SK-N-SH treated with all-trans-retinoic acid at 6 μM for 48 hours (cell line): ENCODE measurements around the gene GRM4.

Experiments
- ATAC-seq: fragments of 200-7000 bp; cut with Tn5 transposase; 3 replicates; pipeline ENCODE4 v1.9.1; 2020; ENCODE audit warnings: mild to moderate bottlenecking, moderate library complexity
- ARNTL ChIP-seq: fragments of 450-650 bp; formaldehyde crosslinking; IDR thresholded peaks from 2 replicates; pipeline ENCODE4 v1.5.0; 2020; ENCODE audit warnings: low read depth, mild to moderate bottlenecking, moderate library complexity, borderline replicate concordance
- BACH2 ChIP-seq: fragments of 250-450 bp; sonication (Bioruptor Pico); IDR thresholded peaks from 2 replicates; pipeline ENCODE4 v1.9.0; 2021; ENCODE audit warnings: mild to moderate bottlenecking, borderline replicate concordance
- CREB5 ChIP-seq: fragments of 250-450 bp; sonication (Bioruptor Pico); IDR thresholded peaks from 2 replicates; pipeline ENCODE4 v1.5.1; 2020; ENCODE audit warnings: low read depth, mild to moderate bottlenecking, moderate library complexity
- CSDC2 ChIP-seq: fragments of 250-450 bp; sonication (Bioruptor Pico); IDR thresholded peaks from 2 replicates; pipeline ENCODE4 v1.5.0; 2020; ENCODE audit warnings: mild to moderate bottlenecking, moderate library complexity
- CSRNP3 ChIP-seq: fragments of 250-450 bp; sonication (Bioruptor Pico); IDR thresholded peaks from 2 replicates; pipeline ENCODE4 v1.5.1; 2021; ENCODE audit warnings: mild to moderate bottlenecking, moderate library complexity
- ESRRG ChIP-seq: fragments of 250-450 bp; sonication (Bioruptor Pico); IDR thresholded peaks from 2 replicates; pipeline ENCODE4 v1.6.1; 2021; ENCODE audit warnings: mild to moderate bottlenecking
- ISL1 ChIP-seq: fragments of 250-450 bp; sonication (Bioruptor Pico); IDR thresholded peaks from 2 replicates; pipeline ENCODE4 v2.1.2; 2022; ENCODE audit warnings: mild to moderate bottlenecking, moderate library complexity
- OSR1 ChIP-seq: fragments of 250-450 bp; sonication (Bioruptor Pico); IDR thresholded peaks from 2 replicates; pipeline ENCODE4 v1.8.0; 2022; ENCODE audit warnings: moderate library complexity, mild to moderate bottlenecking, inconsistent platforms
- PPARA ChIP-seq: fragments of 250-450 bp; sonication (Bioruptor Pico); IDR thresholded peaks from 2 replicates; pipeline ENCODE4 v1.5.0; 2020; ENCODE audit warnings: mild to moderate bottlenecking, borderline replicate concordance
- SNAI2 ChIP-seq: fragments of 250-450 bp; sonication (Bioruptor Pico); IDR thresholded peaks from 2 replicates; pipeline ENCODE4 v1.5.0; 2020; ENCODE audit warnings: mild to moderate bottlenecking, moderate library complexity
- TCF4 ChIP-seq: fragments of 250-450 bp; sonication (Bioruptor Pico); IDR thresholded peaks from 2 replicates; pipeline ENCODE4 v1.8.0; 2021; ENCODE audit warnings: mild to moderate bottlenecking, moderate library complexity, borderline replicate concordance
- TOX ChIP-seq: fragments of 250-450 bp; sonication (Bioruptor Pico); IDR thresholded peaks from 2 replicates; pipeline ENCODE4 v1.8.0; 2021; ENCODE audit warnings: mild to moderate bottlenecking, moderate library complexity, borderline replicate concordance
- TSHZ2 ChIP-seq: fragments of 250-450 bp; sonication (Bioruptor Pico); IDR thresholded peaks from 2 replicates; pipeline ENCODE4 v1.5.0; 2020; ENCODE audit warnings: mild to moderate bottlenecking, moderate library complexity
- ZC3H10 ChIP-seq: fragments of 250-450 bp; sonication (Bioruptor Pico); IDR thresholded peaks from 2 replicates; pipeline ENCODE4 v1.5.1; 2021; ENCODE audit warnings: mild to moderate bottlenecking, moderate library complexity
- ZFP3 ChIP-seq: fragments of 250-450 bp; sonication (Bioruptor Pico); IDR thresholded peaks from 2 replicates; pipeline ENCODE4 v1.5.0; 2020; ENCODE audit warnings: mild to moderate bottlenecking, moderate library complexity
- ZFP30 ChIP-seq: fragments of 450-650 bp; formaldehyde crosslinking; IDR thresholded peaks from 2 replicates; pipeline ENCODE4 v1.5.0; 2022; ENCODE audit warnings: mild to moderate bottlenecking, moderate library complexity
- ZNF565 ChIP-seq: fragments of 450-650 bp; formaldehyde crosslinking; conservative IDR thresholded peaks from 2 replicates; pipeline ENCODE4 v1.5.0; 2020; ENCODE audit warnings: low read depth, mild to moderate bottlenecking, moderate library complexity
- ZNF70 ChIP-seq: fragments of 450-650 bp; formaldehyde crosslinking; IDR thresholded peaks from 2 replicates; pipeline ENCODE4 v1.5.0; 2020; ENCODE audit warnings: mild to moderate bottlenecking, moderate library complexity
- ZNF8 ChIP-seq: fragments of 450-650 bp; formaldehyde crosslinking; IDR thresholded peaks from 2 replicates; pipeline ENCODE4 v1.5.0; 2020; ENCODE audit warnings: mild to moderate bottlenecking, moderate library complexity

The GRM4 gene

GRCh38 chr6:34001706-34002621 lies 143.9 kb downstream of the GRM4 start:
- ATAC-seq = no peak
- TF ChIP-seq ARNTL (CRISPR knock-in tag) = no peak
- TF ChIP-seq ZNF8 (CRISPR knock-in tag) = no peak
- no peak for TF ChIP-seq TCF4 (CRISPR knock-in tag)
- TF ChIP-seq CREB5 = no peak
- no peak for TF ChIP-seq ZNF565 (CRISPR knock-in tag)

GRCh38 chr6:34000281-34000680 lies 145.6 kb downstream of the GRM4 start:
- no peak for TF ChIP-seq PPARA (CRISPR knock-in tag)
- TF ChIP-seq SNAI2 (CRISPR knock-in tag) = no peak
- no peak for TF ChIP-seq OSR1 (CRISPR knock-in tag)
- TF ChIP-seq, all 23 proteins: peak for 0
- ATAC-seq = no peak

- ATAC-seq = no peak
- TF ChIP-seq ARNTL (CRISPR knock-in tag) (no peak), ESRRG (CRISPR knock-in tag) (no peak), CSRNP3 (CRISPR knock-in tag) (no peak), ZFP30 (CRISPR knock-in tag) (no peak), ISL1 (no peak), TSHZ2 (CRISPR knock-in tag) (no peak), ZNF70 (CRISPR knock-in tag) (no peak)
Measured at GRCh38 chr6:33999567-33999966, 146.3 kb downstream of the GRM4 start.

- no peak for ATAC-seq
- TF ChIP-seq ZFP30 (CRISPR knock-in tag) = no peak
- TF ChIP-seq ZFP3 (CRISPR knock-in tag) = no peak
- TF ChIP-seq ARNTL (CRISPR knock-in tag) = no peak
- TF ChIP-seq SNAI2 (CRISPR knock-in tag) = no peak
- no peak for TF ChIP-seq ESRRG (CRISPR knock-in tag)
- no peak for TF ChIP-seq BACH2 (CRISPR knock-in tag)
- no peak for TF ChIP-seq ISL1
- no peak for TF ChIP-seq TOX (CRISPR knock-in tag)
- no peak for TF ChIP-seq CSRNP3 (CRISPR knock-in tag)
- TF ChIP-seq TSHZ2 (CRISPR knock-in tag) = no peak
- no peak for TF ChIP-seq PPARA (CRISPR knock-in tag)
- no peak for TF ChIP-seq ZC3H10
- no peak for TF ChIP-seq CSDC2 (CRISPR knock-in tag)
- no peak for TF ChIP-seq OSR1 (CRISPR knock-in tag)
- no peak for TF ChIP-seq CREB5
- no peak for TF ChIP-seq ZNF70 (CRISPR knock-in tag)
Measured at GRCh38 chr6:33998660-33999059, 147.2 kb downstream of the GRM4 start.
